B cell (primary cell): Measurements from ENCODE around the gene ZNF793. TPM values are rescaled to one million over a fixed set of nuclear protein-coding genes. Genes with fewer than 3 reads are reported as not detected.

Experiments used
- ATAC-seq: fragments of 200-7000 bp; cut with Tn5 transposase; one replicate; pipeline ENCODE4 v1.10.0; 2021; ENCODE audit warnings: low read depth, mild to moderate bottlenecking, moderate number of reproducible peaks, moderate library complexity
- CTCF ChIA-PET: fragments of 350-600 bp; sonication (Branson Sonifier 250); formaldehyde crosslinking; loops from one replicate; lab custom pipeline; 2021; ENCODE audit warnings: antibody characterized with exemption, inconsistent platforms; lab: Charles Lee
- POLR2A ChIA-PET: fragments of 350-600 bp; sonication (Branson Sonifier 250); formaldehyde crosslinking; loops from one replicate; lab custom pipeline; 2021; ENCODE audit warnings: antibody characterized with exemption; lab: Charles Lee
- DNase-seq: peaks from one replicate; pipeline ENCODE4 v3.0.0; 2013
- H2AFZ ChIP-seq: 2 replicates; pipeline ENCODE4 v1.6.1; 2012; ENCODE audit warnings: mild to moderate bottlenecking, low read depth, low read length; ENCODE audit not compliant: insufficient read depth, poor library complexity, severe bottlenecking
- H3K27ac ChIP-seq, 2 donors: 1 replicate in 1 of 2; 2 replicates in 1 of 2; pipeline ENCODE4 v1.5.1; 2012 to 2013; ENCODE audit warnings: low read length in 2 of 2, mild to moderate bottlenecking in 2 of 2, moderate library complexity in 1 of 2
- H3K27me3 ChIP-seq, 4 experiments: fragments of 200-600 bp in 1 of 4; sonication (generic) in 1 of 4; replicated peaks in 1 of 4; 1 replicate in 2 of 4; 2 replicates in 2 of 4; pipeline versions ENCODE4 v1.6.1 to v1.7.0; 2013 to 2016; ENCODE audit warnings: low read length in 3 of 4, mild to moderate bottlenecking in 2 of 4, mixed read lengths in 1 of 4, moderate library complexity in 1 of 4; ENCODE audit not compliant: insufficient read depth in 4 of 4, control insufficient read depth in 3 of 4; ENCODE audit errors: control extremely low read depth in 1 of 4
- H3K36me3 ChIP-seq, 2 experiments: replicated peaks in 1 of 2; 1 replicate in 1 of 2; 2 replicates in 1 of 2; pipeline versions ENCODE4 v1.6.1 to v1.7.1; 2013; ENCODE audit warnings: low read length in 1 of 2; ENCODE audit not compliant: insufficient read depth in 2 of 2, control insufficient read depth in 1 of 2; ENCODE audit errors: control extremely low read depth in 1 of 2, extremely low read depth in 1 of 2
- H3K4me1 ChIP-seq, 2 donors: fragments of 200-600 bp in 1 of 2; sonication (generic) in 1 of 2; 1 replicate in 1 of 2; 2 replicates in 1 of 2; pipeline versions ENCODE4 v1.5.1 to v1.6.1; 2013 to 2017; ENCODE audit warnings: low read length in 2 of 2; ENCODE audit not compliant: control insufficient read depth in 2 of 2, insufficient read depth in 2 of 2
- H3K4me2 ChIP-seq: replicated peaks from 2 replicates; pipeline ENCODE3; 2012; ENCODE audit warnings: mild to moderate bottlenecking, low read depth, low read length; ENCODE audit not compliant: poor library complexity, severe bottlenecking
- H3K4me3 ChIP-seq, 5 experiments: fragments of 200-600 bp in 1 of 5; sonication (generic) in 1 of 5; 1 replicate in 3 of 5; 2 replicates in 2 of 5; pipeline versions ENCODE4 v1.5.1 to v1.7.0; 2011 to 2016; ENCODE audit warnings: low read length in 4 of 5, mild to moderate bottlenecking in 4 of 5, low read depth in 2 of 5, control low read depth in 1 of 5, moderate library complexity in 1 of 5; ENCODE audit not compliant: insufficient read depth in 1 of 5; ENCODE audit errors: control extremely low read depth in 1 of 5, extremely low read depth in 1 of 5
- H3K79me2 ChIP-seq: fragments of 200-600 bp; sonication (generic); one replicate; pipeline ENCODE4 v1.6.0; 2016; ENCODE audit warnings: low read length; ENCODE audit not compliant: control insufficient read depth, insufficient read depth
- H3K9ac ChIP-seq: fragments of 200-600 bp; sonication (generic); 2 replicates; pipeline ENCODE4 v1.6.1; 2017; ENCODE audit warnings: mild to moderate bottlenecking, low read length, moderate library complexity
- H3K9me3 ChIP-seq, 3 donors: one replicate each; pipeline versions ENCODE4 v1.6.1 to v1.7.1; 2013; ENCODE audit warnings: low read length in 2 of 3; ENCODE audit not compliant: control insufficient read depth in 2 of 3, insufficient read depth in 1 of 3; ENCODE audit errors: control extremely low read depth in 1 of 3
- H4K20me1 ChIP-seq: 2 replicates; pipeline ENCODE4 v1.6.0; 2012; ENCODE audit warnings: mild to moderate bottlenecking, low read length; ENCODE audit not compliant: insufficient read depth, control insufficient read depth, poor library complexity, severe bottlenecking
- H3K27ac Mint-ChIP-seq: one replicate; pipeline ENCODE4 v1.8.0; 2021; ENCODE audit warnings: mixed read lengths
- H3K27me3 Mint-ChIP-seq: one replicate; pipeline ENCODE4 v1.8.0; 2021; ENCODE audit warnings: mixed read lengths
- H3K4me1 Mint-ChIP-seq: one replicate; pipeline ENCODE4 v1.8.0; 2021; ENCODE audit warnings: mixed read lengths
- H3K4me3 Mint-ChIP-seq: one replicate; pipeline ENCODE4 v1.8.0; 2021; ENCODE audit warnings: mixed read lengths
- H3K9me3 Mint-ChIP-seq: one replicate; pipeline ENCODE4 v1.8.0; 2022; ENCODE audit warnings: mixed read lengths; ENCODE audit not compliant: insufficient read depth
- CTCF ChIP-seq: fragments of 200-600 bp; IDR thresholded peaks from one replicate; pipeline ENCODE4 v1.8.0; 2022; ENCODE audit warnings: antibody characterized with exemption, mild to moderate bottlenecking
- EZH2 ChIP-seq: IDR thresholded peaks from 2 replicates; pipeline ENCODE4 v1.6.1; 2012; ENCODE audit warnings: borderline replicate concordance, low read depth, mild to moderate bottlenecking, moderate library complexity, low read length; ENCODE audit not compliant: insufficient read depth, poor library complexity, severe bottlenecking
- WGBS: methylation state at CpG from one replicate; pipeline ENCODE4 v1.1.5; 2013; ENCODE audit warnings: missing lambda C conversion rate; ENCODE audit not compliant: insufficient coverage; 5-methylcytosine and 5-hydroxymethylcytosine counted together
- intact Hi-C: fragments of 100-400 bp; cut with micrococcal nuclease; formaldehyde crosslinking; loops from one replicate; pipeline ENCODE4 v1.10.0; 2022
- polyA plus RNA-seq: library from polyadenylated mRNA; depleted of rRNA; stranded (reverse); fragments of >200 nt; gene quantifications from 2 replicates; pipeline ENCODE4 v1.2.3, GENCODE V29; 2012
- total RNA-seq, 2 donors: library from RNA; stranded (reverse); fragments of 120-200 nt in 1 of 2; gene quantifications; 1 replicate in 1 of 2; 2 replicates in 1 of 2; pipeline versions ENCODE4 v1.2.3 to v1.2.4, GENCODE V29; 2013 to 2022

ZNF793 gene
- total and polyA plus RNA-seq, 2 donors (not counting 1 experiment from before 2014, with no cell fraction given): 4.1 to 12.7 TPM

GRCh38 chr19:37467608-37468090 is 39.1 kb upstream of the ZNF793 start:
- TF ChIP-seq EZH2 (no peak), CTCF (no peak)
- Mint-ChIP-seq H3K9me3 (peaks cover 2% of the 10 kb centered on the region), H3K4me1 (peaks cover 32% of the 10 kb centered on the region), H3K4me3 (peak overlapping the region; percentile 99), H3K27me3 (no peaks in the 10 kb centered on the region), H3K27ac (peak overlapping the region; percentile 98)
- Histone ChIP-seq H4K20me1 (no peaks in the 10 kb centered on the region), H3K9ac (peak overlapping the region; percentile 72), H3K27me3 (no peaks in the 10 kb centered on the region), H3K4me1 (peaks cover 14 to 32% of the 10 kb centered on the region in 2 donors), H3K27ac (peak overlapping the region; percentile 77), H2AFZ (peak overlapping the region; percentile 89), H3K36me3 (peaks cover 0 to 22% of the 10 kb centered on the region in 2 experiments), H3K4me2 (peak overlapping the region; percentile 80), H3K9me3 (peaks cover 4 to 22% (median 5%) of the 10 kb centered on the region in 3 donors), H3K4me3 (peak overlapping the region; percentile 80 to 98 (median 86)), H3K79me2 (peaks cover 53% of the 10 kb centered on the region)
- ChIA-PET POLR2A (interaction anchor here (0.8 to 3.0 kb wide), 4 partner anchors 39 to 312 kb away, joined by 5 to 23 read pairs (median 6); partner anchors contain the start of genes ZNF527, ZNF540, ZNF571 and ZNF573), CTCF (interaction anchor here (0.7 to 1.5 kb wide), 4 partner anchors 38 to 495 kb away, joined by 3 to 5 read pairs (median 4); partner anchors contain the start of gene ZNF793)
- ATAC-seq (no peak), DNase-seq (no peak)
- intact Hi-C loops: loop anchor here (1.0 to 5.0 kb wide), 14 partner anchors 96 to 1253 kb away; partner anchors contain the start of genes ZFP14, ZNF146, ZNF260 and ZNF345
- 62% methylated on average over 16 of the region's 18 CpGs for WGBS
